ENCODE results near the gene QPCTL. TPM values are rescaled to one million over a fixed set of nuclear protein-coding genes. Genes with fewer than 3 reads are reported as not detected.
"Not testable (repeated sequence)": the region's sequence is repeated elsewhere in the genome, so short reads cannot be mapped to it uniquely, and the experiment has no call there.

QPCTL gene
- polyA plus RNA-seq, 5 donors, result 7.2 to 14.6 (median 11.4) TPM

DNA sequence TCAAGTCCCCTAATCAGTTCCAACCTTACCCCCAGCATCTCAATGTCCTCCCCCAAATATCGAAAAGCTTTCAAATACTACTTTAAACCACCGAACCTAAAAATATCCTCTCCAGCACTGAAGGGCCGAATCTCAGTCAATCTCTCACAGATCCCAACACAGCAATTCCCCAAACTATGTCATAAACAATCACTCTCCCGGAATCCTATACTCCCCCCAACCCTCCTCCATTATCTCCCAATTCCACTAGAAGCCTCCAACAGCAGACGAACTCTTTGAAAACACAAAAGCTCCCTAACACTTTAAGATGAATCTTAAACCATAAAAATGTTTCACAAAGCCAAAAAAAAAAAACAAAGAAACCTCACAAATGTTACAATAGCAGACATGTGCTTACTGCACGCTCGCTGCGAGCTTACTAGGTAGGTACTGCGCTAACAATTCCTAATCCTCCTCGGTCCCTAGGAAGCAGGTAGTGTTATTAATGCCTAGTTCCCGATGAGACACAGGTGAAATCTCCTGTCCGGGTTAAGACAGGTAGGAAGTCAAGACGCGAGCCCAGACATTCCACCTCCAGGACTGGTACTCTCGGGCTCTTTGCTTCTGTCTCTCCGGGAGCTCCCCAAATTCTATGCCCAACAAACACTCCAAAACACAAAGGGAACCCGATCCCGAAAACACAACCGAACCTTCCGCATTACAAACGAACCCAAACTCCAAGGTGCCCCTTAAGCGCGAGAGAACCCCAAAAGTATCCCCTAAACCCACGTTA, 24.1 kb downstream of the QPCTL start:
- DNase-seq, result peak; percentile 37 to 44

DNA sequence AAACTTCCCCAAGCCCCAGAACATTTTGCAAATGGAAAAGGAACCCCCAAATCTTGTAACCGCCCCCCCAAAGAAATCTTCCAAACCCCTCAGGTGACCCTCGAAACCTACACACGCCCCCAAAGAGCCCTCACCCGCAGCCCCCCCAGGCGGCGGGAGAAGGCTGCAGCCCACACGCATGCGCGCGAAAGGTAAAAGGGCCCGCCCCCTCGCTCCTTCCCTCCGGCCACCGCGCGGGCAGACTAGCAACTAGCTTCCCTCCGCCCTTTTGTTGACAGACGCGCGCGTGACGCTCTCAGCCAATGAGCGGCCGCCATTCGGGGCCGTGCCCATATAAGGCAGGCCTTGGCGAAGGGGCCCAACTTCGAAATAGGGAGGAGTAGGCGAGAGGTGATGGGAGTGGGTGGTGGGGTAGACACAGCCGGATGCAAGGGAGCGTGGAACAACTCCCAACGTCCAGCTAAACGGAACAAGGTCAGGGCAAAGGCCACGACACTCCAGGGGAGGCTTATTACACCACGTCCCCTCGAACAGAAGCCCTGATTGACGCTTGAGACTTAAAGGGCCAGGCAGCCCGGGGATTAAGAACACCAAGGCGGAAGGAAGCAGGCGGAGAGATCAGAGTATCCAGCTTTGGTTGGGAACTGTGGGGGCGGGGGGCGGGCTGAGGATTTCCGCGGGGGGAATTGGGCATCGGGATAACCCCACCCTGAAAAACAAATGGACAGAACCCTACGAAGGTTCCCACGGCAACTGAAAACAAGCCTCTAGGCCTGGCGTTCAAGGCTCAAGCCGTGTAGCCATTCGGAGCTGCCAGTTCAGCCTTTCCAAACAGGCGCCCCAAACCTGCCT, 24.9 kb downstream of the QPCTL start:
- peak; percentile 98 to 99 for DNase-seq

DNA sequence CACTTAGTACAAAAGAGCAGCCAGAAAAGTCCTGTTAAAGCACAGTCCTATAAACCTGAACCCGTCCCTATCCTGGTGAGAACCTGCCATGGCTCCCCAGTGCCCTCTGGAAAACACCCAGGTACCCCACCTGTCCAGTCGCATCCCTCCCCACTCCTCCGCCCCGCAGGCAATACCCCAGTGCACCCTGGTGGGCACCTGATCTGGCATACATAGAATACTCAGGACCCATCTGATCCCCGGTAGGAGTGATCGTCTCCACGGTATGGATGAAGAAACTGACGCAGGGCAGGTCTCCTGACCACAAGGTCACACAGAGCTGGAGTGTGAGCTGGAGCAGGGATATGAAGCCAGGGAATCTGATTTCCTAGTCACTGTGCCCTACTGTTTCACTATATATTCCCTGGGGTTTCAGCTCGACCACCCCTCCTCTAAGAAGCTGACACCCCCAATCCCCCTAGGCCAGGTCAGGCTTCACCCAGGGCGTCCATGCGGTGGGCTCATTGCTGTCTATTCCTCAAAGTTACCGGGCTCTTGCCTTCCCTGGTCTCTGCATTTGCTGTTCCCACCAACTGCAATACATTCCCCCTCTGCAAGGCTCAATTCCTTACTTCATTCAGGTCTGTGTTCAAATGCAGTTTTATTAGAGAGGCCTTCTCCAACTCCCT, 25.7 kb downstream of the QPCTL start:
- no peak for DNase-seq

DNA sequence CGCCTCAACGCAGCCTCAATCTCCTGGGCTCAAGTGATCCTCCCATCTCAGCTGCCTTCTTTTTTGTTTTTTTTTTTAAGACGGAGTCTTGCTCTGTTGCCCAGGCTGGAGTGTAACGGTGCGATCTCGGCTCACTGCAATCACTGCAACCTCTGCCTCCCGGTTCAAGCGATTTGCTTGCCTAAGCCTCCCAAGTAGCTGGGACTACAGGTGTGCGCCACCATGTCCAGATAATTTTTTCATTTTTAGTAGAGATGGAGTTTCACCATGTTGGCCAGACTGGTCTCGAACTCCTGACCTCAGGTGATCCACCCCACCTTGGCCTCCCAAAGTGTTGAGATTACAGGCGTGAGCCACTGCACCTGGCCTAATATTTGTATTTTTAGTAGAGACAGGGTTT, 27.6 kb downstream of the QPCTL start:
- not testable (repeated sequence) for DNase-seq

DNA sequence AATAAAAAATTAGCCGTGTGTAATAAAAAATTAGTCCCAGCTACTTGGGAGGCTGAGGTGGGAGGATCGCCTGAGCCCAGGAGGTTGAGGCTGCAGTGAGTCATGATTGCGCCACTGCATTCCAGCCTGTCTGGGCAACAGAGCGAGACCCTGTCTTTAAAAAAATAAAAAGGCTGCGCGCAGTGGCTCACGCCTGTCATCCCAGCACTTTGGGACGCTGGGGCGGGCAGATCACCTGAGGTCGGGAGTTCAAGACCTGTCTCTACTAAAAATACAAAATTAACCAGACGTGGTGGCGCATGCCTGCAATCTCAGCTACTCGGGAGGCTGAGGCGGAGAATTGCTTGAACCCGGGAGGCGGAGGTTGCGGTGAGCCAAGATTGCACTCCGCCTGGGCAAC, 36.2 kb downstream of the QPCTL start:
- DNase-seq, result not testable (repeated sequence)

DNA sequence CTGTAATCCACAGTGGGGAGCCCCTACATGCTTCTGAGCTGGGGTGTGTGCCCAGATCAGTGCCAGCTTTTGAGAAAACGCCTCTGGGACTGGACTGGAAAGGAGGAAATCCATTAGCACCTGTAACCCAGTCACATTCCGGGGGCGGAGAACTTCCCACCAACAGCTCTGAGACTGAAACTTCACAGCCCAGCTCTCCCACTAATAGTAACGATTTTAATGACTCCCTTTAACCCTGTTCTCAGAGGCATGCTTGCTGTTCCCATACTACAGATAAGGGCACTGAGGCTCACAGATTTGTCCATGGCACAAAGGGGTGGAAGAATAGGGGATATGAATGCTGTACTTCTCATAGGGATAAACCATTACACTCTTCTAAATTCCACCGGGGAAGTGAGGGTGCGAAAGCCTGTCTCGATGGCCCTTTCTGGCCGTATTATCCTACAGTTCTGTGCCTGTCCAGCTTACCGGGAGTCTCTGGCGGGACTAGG, 37.4 kb downstream of the QPCTL start:
- no peak for DNase-seq

DNA sequence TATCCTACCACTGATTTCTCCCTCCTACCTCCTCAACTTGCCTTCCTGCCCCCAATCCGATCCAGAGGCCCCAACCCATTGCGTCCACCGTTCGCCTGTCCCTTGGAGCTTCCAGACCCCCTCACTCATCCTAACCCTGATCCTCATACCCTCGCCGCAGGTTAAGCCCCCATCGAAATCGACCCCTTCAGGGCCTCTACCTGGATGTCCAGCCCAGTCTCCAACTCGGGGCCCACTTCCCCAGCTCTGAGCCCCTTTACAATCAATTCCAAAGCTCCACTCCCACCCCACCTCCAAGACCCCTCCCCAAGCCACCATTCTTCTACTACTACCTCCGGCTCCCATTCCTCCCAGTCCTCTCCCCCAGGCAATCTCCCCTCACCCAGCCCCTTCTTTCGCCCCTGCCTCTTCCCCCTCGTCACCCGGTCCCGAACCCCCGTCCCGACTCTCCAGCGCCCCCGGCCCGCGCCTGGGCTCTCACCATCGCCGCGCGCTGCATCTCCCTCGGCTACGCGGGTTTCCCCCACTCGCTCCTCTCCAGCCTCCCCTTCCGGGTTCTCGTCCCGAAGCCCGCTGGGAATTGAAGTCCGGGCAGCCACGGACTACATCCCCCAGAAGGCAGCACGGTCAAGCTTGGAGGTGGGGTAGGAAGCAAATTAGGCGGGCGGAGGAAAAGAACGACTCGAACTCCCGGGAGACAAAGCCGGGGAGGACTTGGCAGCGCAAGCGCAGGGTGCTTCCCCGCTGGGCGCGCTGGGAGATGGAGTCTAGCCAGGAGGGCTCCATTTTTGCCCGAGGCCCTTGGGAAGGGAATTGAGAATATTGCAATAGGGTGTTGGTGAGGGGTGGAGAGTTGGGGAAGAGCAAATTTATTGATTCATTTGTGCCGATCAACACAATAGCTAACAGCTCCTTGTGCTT, 38.2 kb downstream of the QPCTL start, which contains the start of gene FBXO46:
TSS of gene FBXO46 (minus strand) at position 529 of the 921 bp plus-strand sequence. CDS start 17,401 bp downstream, outside the sequence.
- peak; percentile 95 to 97 for DNase-seq

DNA sequence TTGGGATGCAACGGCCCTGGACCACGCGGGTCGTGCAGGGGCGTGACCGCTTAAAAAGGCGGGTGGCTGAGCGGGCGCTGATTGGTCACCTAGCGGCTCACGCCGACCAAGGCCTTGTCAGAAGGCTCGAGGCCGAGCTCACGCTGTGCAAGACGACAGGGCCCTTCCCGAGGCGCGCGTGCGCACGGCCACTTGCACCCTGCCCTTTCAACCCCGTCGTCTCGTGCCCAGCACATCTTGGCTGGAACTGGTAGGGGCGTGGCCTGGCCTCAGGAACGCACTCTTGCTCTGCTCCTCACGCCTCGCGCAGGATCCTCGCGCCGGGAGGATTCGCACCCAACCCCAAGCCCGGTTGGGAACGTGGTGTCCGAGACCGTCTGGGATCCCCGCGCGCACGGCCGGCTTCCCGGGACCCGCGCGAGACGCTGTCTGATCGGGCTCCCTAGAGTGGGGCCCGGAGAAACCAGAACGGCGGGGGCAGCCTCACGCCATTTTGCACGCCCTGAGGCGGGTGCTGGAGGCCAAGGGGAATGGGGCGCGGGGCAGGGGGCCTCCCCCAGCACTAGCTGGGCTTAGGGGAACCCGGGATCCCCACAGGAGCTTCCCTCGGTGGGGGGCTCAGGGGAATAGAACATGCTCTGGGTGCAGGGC, 40.8 kb downstream of the QPCTL start, which contains the start of gene MEIOSIN:
TSS of gene MEIOSIN (plus strand) at position 280 of the 651 bp plus-strand sequence. CDS start 1,938 bp downstream, outside the sequence.
- DNase-seq, result no peak

DNA sequence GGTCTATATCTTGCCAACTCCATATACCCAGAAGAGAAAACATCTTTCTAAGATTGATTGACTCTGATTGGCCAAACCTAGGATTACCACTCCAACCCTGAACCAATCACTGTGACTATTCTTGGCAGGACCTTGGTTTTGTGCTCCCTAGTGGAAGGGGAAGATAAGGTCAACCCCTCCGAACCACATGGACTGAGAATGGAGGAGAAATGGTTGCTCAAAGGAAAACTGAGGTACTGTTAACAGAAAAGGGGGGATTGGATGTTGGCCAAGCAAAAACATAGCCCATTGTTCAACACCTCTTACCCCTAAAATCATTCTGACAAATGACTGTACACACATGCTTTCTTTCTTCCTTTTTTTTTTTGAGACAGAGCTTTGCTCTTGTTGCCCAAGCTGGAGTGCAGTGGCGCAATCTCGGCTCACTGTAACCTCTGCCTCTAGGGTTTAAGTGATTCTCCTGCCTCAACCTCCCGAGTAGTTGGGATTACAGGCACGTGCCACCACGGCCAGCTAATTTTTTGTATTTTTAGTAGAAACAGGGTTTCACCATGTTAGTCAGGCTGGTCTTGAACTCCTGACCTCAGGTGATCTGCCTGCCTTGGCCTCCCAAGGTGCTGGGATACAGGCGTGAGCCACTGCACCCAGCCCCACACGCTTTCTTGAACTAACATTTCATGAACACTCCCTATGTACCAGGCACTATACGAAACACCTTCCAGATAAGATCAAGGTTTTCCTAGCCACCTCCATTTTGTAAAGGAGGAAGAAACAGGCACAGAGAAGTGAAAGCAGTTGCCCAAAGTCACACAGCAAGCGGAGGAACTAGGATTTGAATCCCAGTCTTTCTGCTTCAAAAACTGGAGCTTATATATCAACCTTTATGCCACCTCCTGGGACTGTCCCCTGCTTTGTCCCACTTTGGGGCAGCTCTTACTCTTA, 47.3 kb downstream of the QPCTL start:
- DNase-seq, result no peak

DNA sequence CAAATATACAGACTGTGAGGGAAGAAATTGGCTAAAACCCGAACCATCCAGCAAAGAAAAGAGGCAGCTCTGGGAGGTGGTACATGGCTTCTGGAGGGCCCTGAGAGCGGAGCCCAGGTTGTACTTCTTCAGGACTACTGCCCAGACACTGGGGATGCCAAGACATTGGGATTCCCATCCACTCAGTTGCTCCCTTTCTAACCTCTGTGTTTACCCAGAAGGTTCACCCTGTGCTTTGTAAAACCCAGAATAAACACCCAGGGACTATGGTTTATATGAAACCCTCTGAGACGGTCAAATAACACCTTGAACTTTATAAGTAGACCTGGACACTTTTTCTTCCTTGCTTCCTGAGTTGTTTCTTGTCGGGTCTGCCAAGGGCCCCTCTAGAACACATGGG, 50.5 kb downstream of the QPCTL start:
- DNase-seq, result no peak

DNA sequence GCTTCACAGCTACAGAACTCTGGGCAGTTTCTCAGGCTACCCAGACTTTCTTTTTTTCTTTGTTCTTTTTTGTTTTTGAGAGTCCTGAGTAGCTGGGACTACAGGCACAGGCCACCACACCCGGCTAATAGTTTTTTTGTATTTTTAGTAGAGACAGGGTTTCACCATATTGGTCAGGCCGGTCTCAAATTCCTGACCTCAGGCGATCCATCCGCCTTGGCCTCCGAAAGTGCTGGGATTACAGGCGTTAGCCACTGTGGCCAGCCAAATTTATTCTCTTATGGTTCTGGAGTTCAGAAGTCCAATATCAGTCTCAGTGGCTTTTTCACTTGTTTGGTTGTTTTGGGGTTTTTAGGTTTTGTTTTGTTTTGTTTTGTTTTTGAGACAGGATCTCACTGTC, 53.1 kb downstream of the QPCTL start:
- no peak for DNase-seq

DNA sequence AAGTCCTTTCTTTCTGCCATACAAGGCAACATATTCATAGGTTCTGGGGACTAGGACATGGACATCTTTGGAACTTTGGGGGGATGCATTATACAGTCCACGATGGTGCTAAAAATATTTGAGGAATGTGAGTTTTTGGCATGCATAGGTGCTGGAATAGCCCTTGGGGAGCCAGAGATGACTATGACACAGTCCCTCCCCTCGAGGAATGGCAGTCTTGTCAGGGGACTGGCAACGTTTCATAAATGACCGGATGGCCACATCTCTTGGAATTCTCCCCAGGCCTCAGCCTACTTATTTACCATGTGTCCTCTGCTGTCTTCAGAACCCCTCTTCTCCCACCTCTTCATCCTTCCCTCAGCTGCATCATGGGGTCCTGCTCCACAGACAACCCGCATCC, 54.4 kb downstream of the QPCTL start:
- DNase-seq, result no peak

DNA sequence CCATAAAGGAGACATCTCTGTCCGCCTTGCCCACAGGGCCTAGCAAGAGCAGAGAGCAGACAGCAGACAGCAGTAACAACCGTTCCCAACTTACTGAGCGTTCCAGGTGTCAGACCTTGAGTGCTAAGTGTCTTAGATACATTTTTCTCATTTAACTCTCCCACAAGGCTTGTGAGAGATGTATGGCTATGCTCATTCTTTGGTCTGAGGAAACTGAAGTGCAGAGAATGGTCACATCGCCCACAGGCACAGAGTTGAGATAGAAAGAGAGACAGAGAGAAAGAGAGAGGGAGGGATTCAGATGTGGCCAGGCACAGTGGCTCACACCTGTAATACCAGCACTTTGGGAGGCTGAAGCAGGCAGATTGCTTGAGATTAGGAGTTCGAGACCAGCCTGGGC, 55.0 kb downstream of the QPCTL start:
- DNase-seq, result no peak

DNA sequence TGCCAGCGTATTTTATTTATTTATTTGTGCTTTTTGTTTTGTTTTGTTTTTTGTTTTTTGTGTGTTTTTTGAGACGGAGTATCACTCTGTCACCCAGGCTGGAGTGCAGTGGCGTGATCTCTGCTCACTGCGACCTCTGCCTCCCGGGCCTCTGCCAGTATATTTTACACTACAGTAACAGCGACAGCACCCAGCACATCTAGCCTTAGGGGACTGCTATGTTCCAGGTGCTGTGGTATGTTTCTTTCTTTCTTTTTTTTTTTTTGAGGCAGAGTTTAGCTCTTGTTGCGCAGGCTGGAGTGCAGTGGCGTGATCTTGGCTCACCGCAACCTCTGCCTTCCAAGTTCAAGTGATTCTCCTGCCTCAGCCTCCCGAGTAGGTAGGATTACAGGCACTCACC, 59.0 kb downstream of the QPCTL start:
- not testable (repeated sequence) for DNase-seq

DNA sequence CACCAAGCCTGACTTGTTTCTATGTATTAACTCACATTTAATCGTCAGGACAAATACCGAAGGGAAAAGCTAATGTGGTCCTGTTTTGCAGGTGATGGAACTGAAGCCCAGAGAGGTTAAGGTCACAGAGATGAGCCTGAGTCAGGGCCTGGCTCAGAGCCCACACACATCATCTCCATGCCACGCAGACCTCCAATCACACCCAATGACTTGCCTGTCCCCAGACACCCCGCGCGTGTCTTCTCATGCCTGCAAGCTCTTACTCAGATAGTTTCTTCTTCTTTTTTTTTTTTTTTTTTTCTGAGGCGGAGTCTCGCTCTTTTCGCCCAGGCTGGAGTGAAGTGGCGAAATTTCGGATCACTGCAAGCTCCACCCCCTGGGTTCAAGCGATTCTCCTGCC, 60.2 kb downstream of the QPCTL start:
- no peak for DNase-seq

DNA sequence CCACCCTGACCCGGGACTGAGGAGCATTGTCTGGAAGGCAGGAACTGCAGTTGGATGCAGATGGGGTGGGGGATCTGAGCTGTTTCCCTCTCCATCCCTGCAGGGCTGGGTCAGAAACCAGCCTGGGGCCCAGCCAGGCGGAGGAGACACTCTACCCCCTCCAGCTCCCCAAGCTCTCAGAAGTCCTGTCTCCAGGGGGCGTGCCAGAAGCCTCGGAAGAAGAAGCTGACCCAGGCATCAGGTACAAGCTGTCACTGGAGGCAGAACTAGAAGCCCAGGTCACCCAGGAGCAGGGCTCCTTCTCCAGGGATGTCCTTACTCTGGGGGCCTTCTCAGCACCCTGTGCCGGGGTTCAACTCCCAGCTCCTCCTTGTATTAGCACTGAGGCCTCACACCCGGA, 61.1 kb downstream of the QPCTL start:
- DNase-seq, result no peak
